Left lung (tissue), 10 donors: ENCODE measurements around the gene CHD3. TPM values are rescaled to one million over a fixed set of nuclear protein-coding genes. Genes with fewer than 3 reads are reported as not detected.

Experiments
- ATAC-seq: fragments of 200-7000 bp; cut with Tn5 transposase; one replicate; pipeline ENCODE4 v1.9.1; 2020; ENCODE audit warnings: moderate library complexity
- DNase-seq, 4 donors: peaks; one replicate each; pipeline ENCODE4 v3.0.0-alpha.2; 2013 to 2020
- H3K27ac ChIP-seq, 2 donors: fragments of 200-600 bp; sonication (generic) in 1 of 2; one replicate each; pipeline versions ENCODE4 v1.5.0 to v1.8.0; 2020 to 2021
- H3K27me3 ChIP-seq, 2 donors: fragments of 200-600 bp; sonication (generic) in 1 of 2; one replicate each; pipeline versions ENCODE4 v1.5.0 to v1.8.0; 2020 to 2021
- H3K36me3 ChIP-seq, 2 donors: fragments of 200-600 bp; sonication (generic) in 1 of 2; one replicate each; pipeline versions ENCODE4 v1.5.0 to v1.8.0; 2020 to 2021
- H3K4me1 ChIP-seq, 2 donors: fragments of 200-600 bp; one replicate each; pipeline ENCODE4 v1.8.0; 2021
- H3K4me3 ChIP-seq, 2 donors: fragments of 200-600 bp; sonication (generic) in 1 of 2; one replicate each; pipeline versions ENCODE4 v1.5.0 to v1.8.0; 2020 to 2021; ENCODE audit warnings: mild to moderate bottlenecking in 1 of 2
- H3K9me3 ChIP-seq, 2 donors: fragments of 200-600 bp; sonication (generic) in 1 of 2; one replicate each; pipeline versions ENCODE4 v1.5.0 to v1.8.0; 2020 to 2021
- CTCF ChIP-seq, 2 donors: fragments of 200-600 bp; sonication (generic) in 1 of 2; IDR thresholded peaks; one replicate each; pipeline versions ENCODE4 v1.5.0 to v1.8.0; 2021; ENCODE audit warnings: antibody characterized with exemption in 2 of 2
- intact Hi-C, 2 donors: fragments of 100-400 bp; cut with DNase I; formaldehyde crosslinking; loops; one replicate each; pipeline versions ENCODE4 v1.11.2 to v1.14.2; 2022
- polyA plus RNA-seq, 6 donors: library from polyadenylated mRNA; unstranded; fragments of 120-200 nt; gene quantifications; one replicate each; pipeline ENCODE4 v1.2.1, GENCODE V29; 2013; ENCODE audit not compliant: insufficient read length in 6 of 6
- total RNA-seq, 2 donors: library from RNA; stranded (reverse); fragmentation: NEBNext Ultra II Directional; extraction: Animal tissue kit (Norgen Biotek cat#: 25700); gene quantifications; one replicate each; pipeline ENCODE4 v1.2.1, GENCODE V29; 2021
- donor health status: DM: no; HTN: yes; CAD: no.
- donor health status: DM: no; HTN: no; CAD: no.

Gene CHD3
- total and polyA plus RNA-seq, 8 donors: 95.3 to 222 (median 202) TPM

GRCh38 chr17:7852262-7852670 lies 36.3 kb upstream of the CHD3 start:
- no peak for TF ChIP-seq CTCF (IDR thresholded peaks at IDR 0.05)
- no peak overlapping the region for H3K27ac ChIP-seq
- no peak overlapping the region for H3K4me3 ChIP-seq
- no peak for ATAC-seq
- H3K9me3 ChIP-seq: no peaks in the 10 kb centered on the region
- no peak for DNase-seq
- intact Hi-C loops: no loop called here
- peaks cover 17 to 64% of the 10 kb centered on the region in 2 donors for H3K4me1 ChIP-seq
- H3K36me3 ChIP-seq: peaks cover 0 to 85% of the 10 kb centered on the region in 2 donors
- no peaks in the 10 kb centered on the region for H3K27me3 ChIP-seq

- TF ChIP-seq CTCF (IDR thresholded peaks at IDR 0.05): no peak
- Histone ChIP-seq H3K27me3 (no peaks in the 10 kb centered on the region), H3K36me3 (peaks cover 0 to 77% of the 10 kb centered on the region in 2 donors), H3K4me3 (no peak overlapping the region), H3K4me1 (peaks cover 17 to 64% of the 10 kb centered on the region in 2 donors), H3K9me3 (no peaks in the 10 kb centered on the region), H3K27ac (no peak overlapping the region)
- DNase-seq (no peak), ATAC-seq (no peak)
- intact Hi-C loops: no loop called here
These were observed 35.5 kb upstream of the CHD3 start for GRCh38 chr17:7852919-7853690.

- H3K4me3 ChIP-seq: no peak overlapping the region
- peaks cover 0 to 71% of the 10 kb centered on the region in 2 donors for H3K36me3 ChIP-seq
- no peak for TF ChIP-seq CTCF (IDR thresholded peaks at IDR 0.05)
- H3K27me3 ChIP-seq: no peaks in the 10 kb centered on the region
- H3K4me1 ChIP-seq: peaks cover 22 to 70% of the 10 kb centered on the region in 2 donors
- DNase-seq (no peak), ATAC-seq (no peak)
- intact Hi-C loops: no loop called here
- H3K9me3 ChIP-seq: no peaks in the 10 kb centered on the region
- no peak overlapping the region for H3K27ac ChIP-seq
These were observed 34.9 kb upstream of the CHD3 start for GRCh38 chr17:7853691-7854038.

- Histone ChIP-seq H3K4me1 (peaks cover 27 to 74% of the 10 kb centered on the region in 2 donors), H3K36me3 (peaks cover 0 to 66% of the 10 kb centered on the region in 2 donors), H3K27me3 (no peaks in the 10 kb centered on the region), H3K9me3 (no peaks in the 10 kb centered on the region), H3K27ac (peak overlapping the region in 1 of 2 donors; percentile 99), H3K4me3 (no peak overlapping the region)
- DNase-seq (no peak), ATAC-seq (no peak)
- TF ChIP-seq CTCF (IDR thresholded peaks at IDR 0.05): no peak
- intact Hi-C loops: no loop called here
These were observed 34.4 kb upstream of the CHD3 start for GRCh38 chr17:7854078-7854777.
